GM06990 (cell line): ENCODE data around the gene TEX101.

Experiments used
- DNase-seq: peaks from one replicate; pipeline ENCODE4 v3.0.0-alpha.2; 2011; ENCODE audit not compliant: insufficient read length; ENCODE audit errors: extremely low read depth
- H3K27me3 ChIP-seq: replicated peaks from 2 replicates; pipeline ENCODE4 v1.6.0; 2011; ENCODE audit warnings: low read length; ENCODE audit not compliant: control insufficient read depth, insufficient read depth
- H3K36me3 ChIP-seq: 2 replicates; pipeline ENCODE4 v1.5.1; 2011; ENCODE audit warnings: low read length; ENCODE audit not compliant: control insufficient read depth, insufficient read depth
- H3K4me3 ChIP-seq: replicated peaks from 2 replicates; pipeline ENCODE4 v1.5.1; 2011; ENCODE audit warnings: low read depth, mild to moderate bottlenecking, control low read depth, low read length
- CTCF ChIP-seq: IDR thresholded peaks from 2 replicates; pipeline ENCODE4 v1.5.1; 2011; ENCODE audit warnings: low read length, control low read depth, mild to moderate bottlenecking, inconsistent platforms; ENCODE audit not compliant: insufficient read depth, poor library complexity, severe bottlenecking

Gene TEX101

GRCh38 chr19:43467730-43468129 lies 53.0 kb downstream of the TEX101 start:
- no peaks in the 10 kb centered on the region; the same call in 1 of the 2 replicates for H3K27me3 ChIP-seq
- no peaks in the 10 kb centered on the region for H3K36me3 ChIP-seq
- no peak overlapping the region for H3K4me3 ChIP-seq
- no peak for TF ChIP-seq CTCF
- no peak for DNase-seq
